Thoracic aorta (tissue), 2 donors: Measurements from ENCODE around the gene CALHM1. TPM values are rescaled to one million over a fixed set of nuclear protein-coding genes. Genes with fewer than 3 reads are reported as not detected.

Experiments used
- ATAC-seq: fragments of 150-250 bp; one replicate; pipeline ENCODE4 v1.8.0; 2017; ENCODE audit warnings: low read depth; ENCODE audit not compliant: insufficient number of reproducible peaks, low FRiP score
- DNase-seq: peaks from one replicate; pipeline ENCODE4 v3.0.0-alpha.2; 2020; ENCODE audit warnings: low spot score
- H3K27ac ChIP-seq, 2 donors: fragments of 200-600 bp; sonication (generic); 1 replicate in 1 of 2; 2 replicates in 1 of 2; pipeline ENCODE4 v1.5.1; 2016; ENCODE audit warnings: mild to moderate bottlenecking in 2 of 2, moderate library complexity in 2 of 2
- H3K27me3 ChIP-seq: fragments of 200-600 bp; sonication (generic); replicated peaks from 2 replicates; pipeline ENCODE4 v1.6.0; 2016; ENCODE audit warnings: mild to moderate bottlenecking; ENCODE audit not compliant: insufficient read depth
- H3K36me3 ChIP-seq: fragments of 200-600 bp; sonication (generic); one replicate; pipeline ENCODE4 v1.5.1; 2016
- H3K4me1 ChIP-seq, 2 donors: fragments of 200-600 bp; sonication (generic); 1 replicate in 1 of 2; 2 replicates in 1 of 2; pipeline versions ENCODE4 v1.5.1 to v1.6.0; 2016; ENCODE audit warnings: low read depth in 2 of 2, mild to moderate bottlenecking in 1 of 2; ENCODE audit not compliant: control insufficient read depth in 1 of 2
- H3K4me3 ChIP-seq: fragments of 200-600 bp; sonication (generic); 2 replicates; pipeline ENCODE4 v1.5.1; 2016; ENCODE audit warnings: mild to moderate bottlenecking
- H3K9me3 ChIP-seq: fragments of 200-600 bp; sonication (generic); 2 replicates; pipeline ENCODE4 v1.5.1; 2016
- CTCF ChIP-seq: fragments of 200-600 bp; sonication (generic); IDR thresholded peaks from one replicate; pipeline ENCODE4 v1.5.1; 2019; ENCODE audit warnings: antibody characterized with exemption
- total RNA-seq, 2 donors: library from RNA; depleted of rRNA; stranded (reverse); fragments of >200 nt; gene quantifications; one replicate each; pipeline versions ENCODE4 v1.1.0 to v1.2.3, GENCODE V29; 2016

Gene CALHM1
- total RNA-seq, 2 donors from 2014 or later, result not detected

GRCh38 chr10:103498936-103499638 lies 40.4 kb upstream of the CALHM1 start:
- TF ChIP-seq CTCF, result no peak
- H3K36me3 ChIP-seq, result no peaks in the 10 kb centered on the region

GRCh38 chr10:103497161-103497915 lies 38.6 kb upstream of the CALHM1 start:
- ATAC-seq (no peak), DNase-seq (no peak)
- Histone ChIP-seq H3K4me3 (no peak overlapping the region), H3K9me3 (no peaks in the 10 kb centered on the region), H3K36me3 (no peaks in the 10 kb centered on the region), H3K27me3 (no peaks in the 10 kb centered on the region), H3K4me1 (peaks cover 5 to 18% of the 10 kb centered on the region in 2 donors), H3K27ac (no peak overlapping the region)
- no peak for TF ChIP-seq CTCF

More at GRCh38 chr10:103498936-103499638, 40.4 kb upstream of the CALHM1 start:
- no peak overlapping the region for H3K27ac ChIP-seq
- no peak for ATAC-seq
- no peaks in the 10 kb centered on the region for H3K27me3 ChIP-seq
- peaks cover 4 to 7% of the 10 kb centered on the region in 2 donors for H3K4me1 ChIP-seq
- no peak for DNase-seq
- no peaks in the 10 kb centered on the region for H3K9me3 ChIP-seq
- H3K4me3 ChIP-seq, result no peak overlapping the region

- Histone ChIP-seq H3K36me3 (no peaks in the 10 kb centered on the region), H3K9me3 (no peaks in the 10 kb centered on the region), H3K27ac (no peak overlapping the region), H3K4me1 (peaks cover 5 to 18% of the 10 kb centered on the region in 2 donors), H3K27me3 (no peaks in the 10 kb centered on the region), H3K4me3 (no peak overlapping the region)
- ATAC-seq, result no peak
- DNase-seq, result no peak
- TF ChIP-seq CTCF, result no peak
These were observed 36.6 kb upstream of the CALHM1 start for GRCh38 chr10:103495321-103495720.

GRCh38 chr10:103493916-103494877 lies 35.5 kb upstream of the CALHM1 start:
- Histone ChIP-seq H3K36me3 (no peaks in the 10 kb centered on the region), H3K4me1 (peaks cover 5 to 18% of the 10 kb centered on the region in 2 donors), H3K27me3 (no peaks in the 10 kb centered on the region), H3K27ac (no peak overlapping the region), H3K4me3 (peak overlapping the region; percentile 80), H3K9me3 (no peaks in the 10 kb centered on the region)
- TF ChIP-seq CTCF, result no peak
- DNase-seq, result no peak
- ATAC-seq, result no peak
